Nephron progenitor cell (in vitro differentiated cells): ENCODE results near the gene LCLAT1.

Source experiments
- DNase-seq: peaks from one replicate; pipeline ENCODE4 v3.0.0; 2021
- H3K27ac Mint-ChIP-seq: 2 replicates; pipeline ENCODE4 v1.8.0; 2021; ENCODE audit warnings: mild to moderate bottlenecking, moderate library complexity, mixed read lengths
- H3K27me3 Mint-ChIP-seq: 2 replicates; pipeline ENCODE4 v1.8.0; 2021; ENCODE audit warnings: mild to moderate bottlenecking, low read depth, mixed read lengths; ENCODE audit not compliant: poor library complexity
- H3K36me3 Mint-ChIP-seq: 2 replicates; pipeline ENCODE4 v1.8.0; 2021; ENCODE audit warnings: low read depth, mixed read lengths
- H3K4me1 Mint-ChIP-seq: 2 replicates; pipeline ENCODE4 v1.8.0; 2021; ENCODE audit warnings: mixed read lengths
- H3K4me3 Mint-ChIP-seq: 2 replicates; pipeline ENCODE4 v1.8.0; 2021; ENCODE audit warnings: mild to moderate bottlenecking, moderate library complexity, mixed read lengths
- H3K9me3 Mint-ChIP-seq: 2 replicates; pipeline ENCODE4 v1.8.0; 2021; ENCODE audit warnings: mild to moderate bottlenecking, moderate library complexity, mixed read lengths
- TF ChIP-seq, protein P1 (sequence below): fragments of 200-600 bp; sonication (generic); IDR thresholded peaks from 2 replicates; pipeline ENCODE4 v1.5.0; 2021; ENCODE audit warnings: antibody characterized with exemption

The LCLAT1 gene

DNA sequence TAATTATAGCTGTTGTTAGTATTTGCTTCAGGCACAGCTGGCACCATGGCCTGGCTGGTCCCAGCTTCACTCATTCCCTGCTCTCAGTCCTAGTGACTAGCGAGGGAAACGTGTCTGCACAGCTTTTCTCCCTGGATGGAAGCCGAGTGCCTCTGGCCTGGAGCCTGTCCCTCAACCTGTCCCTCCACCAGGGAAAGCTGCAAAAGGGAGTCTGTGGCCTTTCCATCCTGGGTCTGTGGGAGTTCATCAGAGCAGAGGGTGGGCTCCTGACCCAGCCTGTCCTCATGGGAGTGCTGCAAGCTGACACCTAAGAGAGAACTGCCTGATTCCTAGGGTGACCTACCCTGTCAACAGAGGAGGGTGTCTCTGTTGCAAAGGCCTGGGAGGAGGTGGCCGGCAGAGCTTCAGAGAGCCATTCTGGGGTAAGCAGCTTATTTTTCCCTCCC, 241.9 kb downstream of the LCLAT1 start:
- TF ChIP-seq, protein P1, sequence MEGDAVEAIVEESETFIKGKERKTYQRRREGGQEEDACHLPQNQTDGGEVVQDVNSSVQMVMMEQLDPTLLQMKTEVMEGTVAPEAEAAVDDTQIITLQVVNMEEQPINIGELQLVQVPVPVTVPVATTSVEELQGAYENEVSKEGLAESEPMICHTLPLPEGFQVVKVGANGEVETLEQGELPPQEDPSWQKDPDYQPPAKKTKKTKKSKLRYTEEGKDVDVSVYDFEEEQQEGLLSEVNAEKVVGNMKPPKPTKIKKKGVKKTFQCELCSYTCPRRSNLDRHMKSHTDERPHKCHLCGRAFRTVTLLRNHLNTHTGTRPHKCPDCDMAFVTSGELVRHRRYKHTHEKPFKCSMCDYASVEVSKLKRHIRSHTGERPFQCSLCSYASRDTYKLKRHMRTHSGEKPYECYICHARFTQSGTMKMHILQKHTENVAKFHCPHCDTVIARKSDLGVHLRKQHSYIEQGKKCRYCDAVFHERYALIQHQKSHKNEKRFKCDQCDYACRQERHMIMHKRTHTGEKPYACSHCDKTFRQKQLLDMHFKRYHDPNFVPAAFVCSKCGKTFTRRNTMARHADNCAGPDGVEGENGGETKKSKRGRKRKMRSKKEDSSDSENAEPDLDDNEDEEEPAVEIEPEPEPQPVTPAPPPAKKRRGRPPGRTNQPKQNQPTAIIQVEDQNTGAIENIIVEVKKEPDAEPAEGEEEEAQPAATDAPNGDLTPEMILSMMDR: no peak
- peak overlapping the region; percentile 51 for H3K27ac Mint-ChIP-seq
- H3K27me3 Mint-ChIP-seq: peaks cover 8% of the 10 kb centered on the region
- H3K4me1 Mint-ChIP-seq: peaks cover 47% of the 10 kb centered on the region
- H3K9me3 Mint-ChIP-seq: peaks cover 4% of the 10 kb centered on the region
- peak overlapping the region; percentile 38 for H3K4me3 Mint-ChIP-seq
- no peaks in the 10 kb centered on the region for H3K36me3 Mint-ChIP-seq
- DNase-seq: no peak

DNA sequence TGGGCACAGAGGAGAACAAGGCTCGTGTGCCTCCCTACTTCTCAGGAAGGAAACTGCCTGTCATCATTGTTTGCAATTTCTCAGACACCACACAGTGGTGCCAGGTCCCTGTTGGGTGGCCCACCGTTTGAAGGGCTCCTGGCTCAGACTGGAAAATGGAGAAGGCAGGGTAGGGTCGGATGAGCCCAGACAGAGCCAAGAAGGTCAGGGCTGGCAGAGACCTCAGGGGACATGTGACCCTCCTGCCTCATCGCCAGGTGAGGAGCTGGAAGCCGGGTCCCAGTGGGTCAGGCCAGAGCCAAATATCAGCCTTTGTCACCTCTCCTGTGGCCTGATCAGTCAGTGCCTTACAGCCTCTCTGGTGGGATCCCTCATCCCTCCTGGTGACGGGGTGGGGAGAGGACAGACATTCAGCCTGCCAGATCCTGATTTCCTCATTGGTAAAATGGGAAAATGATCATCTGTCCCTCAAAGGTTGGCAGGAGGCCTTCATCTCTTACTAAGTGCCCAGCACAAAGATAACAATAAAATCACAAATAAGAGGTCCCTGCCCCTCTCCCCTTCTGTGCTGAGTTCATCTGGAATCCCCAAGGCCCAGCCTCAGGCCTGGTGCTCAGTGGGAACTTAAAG, 242.6 kb downstream of the LCLAT1 start:
- H3K27me3 Mint-ChIP-seq: peaks cover 12% of the 10 kb centered on the region
- no peak for DNase-seq
- H3K36me3 Mint-ChIP-seq: no peaks in the 10 kb centered on the region
- peaks cover under 1% of the 10 kb centered on the region for H3K9me3 Mint-ChIP-seq
- no peak overlapping the region for H3K4me3 Mint-ChIP-seq
- H3K27ac Mint-ChIP-seq: peak overlapping the region; percentile 72
- TF ChIP-seq, protein P1: no peak
- H3K4me1 Mint-ChIP-seq: peaks cover 47% of the 10 kb centered on the region

DNA sequence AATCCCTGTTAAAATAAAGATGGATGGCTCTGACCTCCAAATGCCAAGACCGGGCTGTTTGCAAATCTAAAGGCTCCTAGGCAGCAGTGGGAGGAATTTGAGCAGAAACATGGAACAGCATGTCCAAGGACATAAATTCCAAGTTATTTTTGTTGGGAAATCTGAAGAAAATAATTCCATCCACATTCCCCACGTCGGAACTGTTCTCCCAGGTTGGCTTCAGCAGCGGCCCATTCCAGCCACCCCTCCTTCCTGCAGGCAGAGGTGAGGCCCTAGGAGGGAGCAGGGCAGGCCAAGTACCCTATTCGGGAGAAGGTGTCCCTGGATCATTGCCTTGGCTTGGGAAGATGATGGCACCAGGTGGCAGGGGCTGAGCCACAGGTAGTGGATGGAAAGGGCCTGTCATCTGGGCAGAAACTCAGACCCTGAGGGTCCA, 243.1 kb downstream of the LCLAT1 start:
- Mint-ChIP-seq H3K27ac (peak overlapping the region; percentile 72), H3K9me3 (no peaks in the 10 kb centered on the region), H3K27me3 (peaks cover 12% of the 10 kb centered on the region), H3K4me1 (peaks cover 45% of the 10 kb centered on the region), H3K36me3 (no peaks in the 10 kb centered on the region), H3K4me3 (no peak overlapping the region)
- TF ChIP-seq, protein P1: no peak
- DNase-seq: no peak

DNA sequence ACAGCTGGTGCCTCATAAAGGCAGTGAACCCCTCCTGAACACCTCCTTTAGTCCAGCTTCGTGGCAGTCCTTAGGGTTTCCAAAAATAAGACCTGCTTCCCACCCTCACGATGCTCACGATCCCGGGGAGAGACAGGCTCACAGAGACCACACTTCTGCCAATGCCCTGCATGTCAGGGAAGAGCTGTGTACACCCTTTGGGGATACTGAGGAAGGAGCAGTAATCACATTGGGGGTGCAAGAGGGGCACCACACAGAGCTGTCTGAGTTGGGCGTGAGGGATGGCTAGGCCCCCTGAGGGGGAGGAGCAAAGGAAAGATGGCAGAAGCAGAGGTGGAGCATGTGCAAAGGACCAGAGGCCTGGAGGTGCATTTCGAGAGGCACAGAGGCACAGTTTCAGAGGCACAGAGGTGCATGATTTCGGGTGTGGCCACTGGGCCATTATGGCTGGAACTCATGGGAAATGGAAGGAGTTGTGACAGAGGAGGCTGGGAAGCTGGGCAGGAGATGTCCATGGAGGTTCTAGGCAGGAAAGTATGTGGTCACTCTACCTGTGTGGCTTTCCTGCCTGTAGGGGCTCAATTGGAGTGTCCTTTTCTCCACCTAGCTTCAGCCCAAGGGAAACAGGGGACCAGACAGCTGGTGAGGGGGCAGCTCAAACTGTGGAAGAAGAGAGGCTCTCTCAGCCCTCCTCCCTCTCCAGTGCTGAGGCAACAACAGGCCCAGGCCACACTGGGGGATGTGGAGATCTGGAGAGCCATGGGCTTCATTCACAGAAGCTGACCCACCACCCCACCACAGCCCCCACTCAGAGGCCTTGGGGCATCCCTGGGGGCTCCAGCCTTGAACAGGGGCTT, 244.3 kb downstream of the LCLAT1 start:
- H3K9me3 Mint-ChIP-seq: no peaks in the 10 kb centered on the region
- TF ChIP-seq, protein P1: no peak
- H3K27ac Mint-ChIP-seq: no peak overlapping the region
- H3K4me1 Mint-ChIP-seq: peaks cover 34% of the 10 kb centered on the region
- no peak for DNase-seq
- H3K36me3 Mint-ChIP-seq: no peaks in the 10 kb centered on the region
- no peak overlapping the region for H3K4me3 Mint-ChIP-seq
- H3K27me3 Mint-ChIP-seq: peaks cover 16% of the 10 kb centered on the region

DNA sequence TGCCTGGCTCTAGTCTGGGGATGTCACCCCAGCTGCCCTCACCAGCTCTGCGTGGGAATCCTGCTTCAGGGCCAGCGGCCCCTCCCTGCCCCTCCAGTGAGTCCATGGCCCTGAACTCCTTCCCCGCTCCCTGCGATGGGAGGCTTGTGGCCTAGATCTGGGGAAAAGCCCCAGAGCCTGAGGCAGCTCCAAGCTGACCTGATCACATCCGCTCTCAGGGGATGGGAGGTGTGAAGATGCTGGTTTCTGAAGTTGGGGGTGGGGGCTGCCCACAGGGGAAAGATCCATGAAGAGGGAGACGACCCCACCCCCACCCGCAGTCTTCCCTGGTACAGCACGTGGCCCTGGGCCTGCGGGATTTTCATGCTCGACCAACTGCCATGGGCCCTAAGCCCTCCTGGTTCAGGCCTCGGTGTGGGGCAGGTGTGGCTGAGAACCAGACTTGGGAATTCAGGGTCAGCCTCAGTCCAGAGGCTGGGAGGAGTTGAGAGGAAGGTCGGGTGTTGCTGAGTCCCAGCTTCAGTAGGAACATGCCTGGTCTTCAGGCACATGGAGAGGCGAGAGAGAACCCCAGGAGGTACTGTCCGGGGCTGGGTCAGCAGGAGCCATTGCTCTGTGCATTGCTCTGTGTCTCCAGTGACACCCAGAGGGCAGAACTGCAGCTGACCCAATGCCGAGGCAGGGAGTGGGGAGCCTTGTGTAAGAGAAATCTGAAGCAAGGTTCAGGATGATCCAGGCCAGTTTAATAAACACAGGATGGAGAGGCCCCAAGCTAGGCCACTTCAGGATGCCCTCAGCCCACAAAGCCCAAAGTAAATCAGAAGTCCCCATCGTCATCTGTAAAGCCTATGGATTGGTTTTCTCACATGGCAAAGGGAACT, 245.1 kb downstream of the LCLAT1 start:
- peaks cover 16% of the 10 kb centered on the region for H3K27me3 Mint-ChIP-seq
- H3K9me3 Mint-ChIP-seq: no peaks in the 10 kb centered on the region
- no peak overlapping the region for H3K4me3 Mint-ChIP-seq
- no peak overlapping the region for H3K27ac Mint-ChIP-seq
- TF ChIP-seq, protein P1: no peak
- no peaks in the 10 kb centered on the region for H3K36me3 Mint-ChIP-seq
- H3K4me1 Mint-ChIP-seq: peaks cover 30% of the 10 kb centered on the region
- no peak for DNase-seq
